GM12891 (cell line): ENCODE data around the gene UBE2E2.

Experiments
- POLR2A ChIP-seq: IDR thresholded peaks from 2 replicates; pipeline ENCODE4 v1.6.1; 2011; ENCODE audit warnings: low read depth, low read length, control low read depth
- POLR2AphosphoS5 ChIP-seq: IDR thresholded peaks from 2 replicates; pipeline ENCODE4 v1.6.1; 2011; ENCODE audit warnings: low read depth, low read length, control low read depth
- POU2F2 ChIP-seq: IDR thresholded peaks from 2 replicates; pipeline ENCODE4 v1.6.1; 2011; ENCODE audit warnings: low read depth, mild to moderate bottlenecking, control low read depth, low read length, moderate library complexity

- TF ChIP-seq POLR2A (no peak), POLR2AphosphoS5 (no peak), POU2F2 (no peak)
These were observed 45.5 kb downstream of the UBE2E2 start for GRCh38 chr3:23248594-23249131.
